Uterus (tissue), 4 donors: ENCODE measurements around the gene IPO4. TPM values are rescaled to one million over a fixed set of nuclear protein-coding genes. Genes with fewer than 3 reads are reported as not detected.
"Not testable (repeated sequence)": the region's sequence is repeated elsewhere in the genome, so short reads cannot be mapped to it uniquely, and the experiment has no call there.

Source experiments
- DNase-seq, 2 donors: peaks; one replicate each; pipeline ENCODE4 v3.0.0-alpha.2; 2019 to 2020
- H3K27ac ChIP-seq, 2 donors: fragments of 200-600 bp; sonication (generic); 1 replicate in 1 of 2; 2 replicates in 1 of 2; pipeline ENCODE4 v1.5.1; 2016 to 2018
- H3K27me3 ChIP-seq, 2 donors: fragments of 200-600 bp; sonication (generic); one replicate each; pipeline ENCODE4 v1.5.1; 2018 to 2019; ENCODE audit warnings: control low read depth in 1 of 2
- H3K36me3 ChIP-seq, 2 donors: fragments of 200-600 bp; sonication (generic); one replicate each; pipeline ENCODE4 v1.5.1; 2019; ENCODE audit warnings: control low read depth in 1 of 2
- H3K4me1 ChIP-seq, 2 donors: fragments of 200-600 bp; sonication (generic); one replicate each; pipeline ENCODE4 v1.5.1; 2018 to 2019; ENCODE audit warnings: control low read depth in 1 of 2
- H3K4me3 ChIP-seq, 2 donors: fragments of 200-600 bp; sonication (generic); 1 replicate in 1 of 2; 2 replicates in 1 of 2; pipeline ENCODE4 v1.5.1; 2018 to 2019; ENCODE audit warnings: mild to moderate bottlenecking in 1 of 2
- H3K9me3 ChIP-seq, 2 donors: fragments of 200-600 bp; sonication (generic); one replicate each; pipeline ENCODE4 v1.5.1; 2019; ENCODE audit warnings: control low read depth in 1 of 2
- POLR2A ChIP-seq, 2 donors: fragments of 450-650 bp; IDR thresholded peaks; one replicate each; pipeline ENCODE4 v1.6.1; 2016; ENCODE audit warnings: antibody characterized with exemption in 2 of 2, mild to moderate bottlenecking in 1 of 2, moderate library complexity in 1 of 2
- intact Hi-C: fragments of 100-400 bp; cut with DNase I; formaldehyde crosslinking; loops from one replicate; pipeline ENCODE4 v1.15.1; 2023; ENCODE audit warnings: low total_unique reads
- total RNA-seq, 4 donors: library from RNA; depleted of rRNA in 3 of 4; stranded (reverse); fragments of >200 nt in 3 of 4; gene quantifications; one replicate each; pipeline versions ENCODE4 v1.1.0 to v1.2.4, GENCODE V29; 2014 to 2023
- TF ChIP-seq, protein P1 (sequence below), 4 experiments: fragments of 200-600 bp in 2 of 4; fragments of 450-650 bp in 2 of 4; sonication (generic) in 2 of 4; IDR thresholded peaks; one replicate each; pipeline ENCODE4 v1.5.1; 2016 to 2019; ENCODE audit warnings: antibody characterized with exemption in 4 of 4, mild to moderate bottlenecking in 2 of 4, moderate library complexity in 1 of 4
- donor health status: DM: yes; HTN: yes; CAD: no.

Gene IPO4
- total RNA-seq, 4 donors from 2014 or later, result 3.1 to 33.7 (median 29.6) TPM

DNA sequence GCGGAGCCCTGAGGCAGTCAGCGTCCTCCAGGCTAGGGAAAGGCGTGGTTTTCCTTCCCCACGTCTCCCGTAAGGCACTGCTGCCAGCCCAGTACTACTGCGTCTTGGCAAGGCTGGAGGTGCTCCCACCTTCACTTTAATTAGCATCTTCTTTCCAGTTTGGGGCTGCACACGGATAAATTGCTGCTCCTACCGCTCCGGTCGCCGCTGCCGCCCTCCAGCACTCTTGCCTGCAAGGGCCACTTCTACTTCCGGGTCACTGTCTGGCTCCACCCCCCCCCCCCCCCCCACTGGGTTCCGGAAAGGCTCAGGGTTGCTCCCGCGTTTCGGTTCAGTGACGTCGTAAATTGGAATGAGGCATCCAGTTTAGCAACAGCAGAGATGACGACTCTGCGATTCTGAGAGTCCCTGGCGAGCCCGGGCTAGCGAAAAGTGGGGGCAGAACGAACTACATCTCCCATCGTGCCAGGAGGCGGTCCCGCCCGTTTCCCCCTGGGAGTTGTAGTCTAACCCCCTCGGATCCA lies 43.6 kb upstream of the IPO4 start, which contains the start of gene NEDD8:
Gene NEDD8, minus strand, starts transcription at position 247 of the 524 bp plus-strand sequence. Its CDS starts 100 bp downstream, at position 147.
- Histone ChIP-seq H3K4me3 (peak within 1 kb of the TSS; percentile 66 to 97), H3K4me1 (peaks cover 0 to 10% of the 10 kb centered on the region in 2 donors), H3K27ac (peak within 1 kb of the TSS; percentile 83 to 84), H3K27me3 (no peaks in the 10 kb centered on the region), H3K9me3 (no peaks in the 10 kb centered on the region), H3K36me3 (no peaks in the 10 kb centered on the region)
- intact Hi-C loops, result loop anchor here (10.0 kb wide), 1 partner anchor 203 kb away; no protein-coding TSS in a partner anchor
- TF ChIP-seq, protein P1, sequence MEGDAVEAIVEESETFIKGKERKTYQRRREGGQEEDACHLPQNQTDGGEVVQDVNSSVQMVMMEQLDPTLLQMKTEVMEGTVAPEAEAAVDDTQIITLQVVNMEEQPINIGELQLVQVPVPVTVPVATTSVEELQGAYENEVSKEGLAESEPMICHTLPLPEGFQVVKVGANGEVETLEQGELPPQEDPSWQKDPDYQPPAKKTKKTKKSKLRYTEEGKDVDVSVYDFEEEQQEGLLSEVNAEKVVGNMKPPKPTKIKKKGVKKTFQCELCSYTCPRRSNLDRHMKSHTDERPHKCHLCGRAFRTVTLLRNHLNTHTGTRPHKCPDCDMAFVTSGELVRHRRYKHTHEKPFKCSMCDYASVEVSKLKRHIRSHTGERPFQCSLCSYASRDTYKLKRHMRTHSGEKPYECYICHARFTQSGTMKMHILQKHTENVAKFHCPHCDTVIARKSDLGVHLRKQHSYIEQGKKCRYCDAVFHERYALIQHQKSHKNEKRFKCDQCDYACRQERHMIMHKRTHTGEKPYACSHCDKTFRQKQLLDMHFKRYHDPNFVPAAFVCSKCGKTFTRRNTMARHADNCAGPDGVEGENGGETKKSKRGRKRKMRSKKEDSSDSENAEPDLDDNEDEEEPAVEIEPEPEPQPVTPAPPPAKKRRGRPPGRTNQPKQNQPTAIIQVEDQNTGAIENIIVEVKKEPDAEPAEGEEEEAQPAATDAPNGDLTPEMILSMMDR (IDR thresholded peaks at IDR 0.05), result no peak
- TF ChIP-seq POLR2A (IDR thresholded peaks at IDR 0.05), result peak in 1 of 2 donors; percentile 41
- DNase-seq, result peak; percentile 95 to 96

DNA sequence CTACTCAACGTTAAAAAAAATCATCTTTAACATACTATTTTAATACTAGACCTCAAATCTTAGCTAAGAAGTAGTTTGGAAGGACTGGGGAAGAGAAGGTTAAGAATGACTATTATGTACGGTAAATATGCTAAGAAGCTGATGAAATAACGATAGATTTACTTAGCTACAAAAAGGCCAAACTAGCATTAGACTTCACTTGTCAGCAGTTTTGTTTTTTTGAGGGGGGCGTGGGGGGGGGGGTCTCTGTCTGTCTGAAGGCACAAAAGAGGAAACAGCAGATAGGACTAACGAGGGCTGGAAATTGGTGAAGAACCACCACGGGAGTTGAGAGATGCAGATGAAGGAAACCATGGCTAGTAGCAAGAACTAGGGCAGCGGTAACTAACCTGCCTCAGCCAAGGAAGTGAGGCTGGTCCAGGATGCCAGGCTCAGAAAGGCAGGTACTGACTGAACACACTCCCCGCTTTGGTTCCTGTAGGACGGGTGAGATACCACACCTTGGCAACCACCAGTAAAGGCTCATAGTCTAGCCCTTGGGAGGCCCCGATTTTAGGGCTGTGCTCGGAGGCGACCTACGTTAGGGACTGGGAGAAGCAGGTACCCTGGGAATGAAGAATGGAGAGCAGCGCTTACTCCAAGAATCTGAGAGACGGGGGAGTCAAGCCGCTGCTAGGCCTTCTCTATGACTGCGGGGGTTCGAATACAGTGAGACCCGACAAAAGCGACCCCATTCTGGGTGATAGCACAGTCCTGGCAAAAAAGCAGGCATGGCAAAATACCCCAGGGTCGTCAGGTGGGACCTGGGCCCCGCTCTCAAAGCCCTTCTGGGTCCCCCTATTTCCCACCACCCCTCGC lies 42.9 kb upstream of the IPO4 start:
- Histone ChIP-seq H3K9me3 (no peaks in the 10 kb centered on the region), H3K4me1 (peaks cover 0 to 10% of the 10 kb centered on the region in 2 donors), H3K36me3 (no peaks in the 10 kb centered on the region), H3K27me3 (no peaks in the 10 kb centered on the region), H3K27ac (peak overlapping the region; percentile 83 to 84), H3K4me3 (peak overlapping the region; percentile 66 to 97)
- no peak for DNase-seq
- no peak for TF ChIP-seq POLR2A (IDR thresholded peaks at IDR 0.05)
- TF ChIP-seq, protein P1 (IDR thresholded peaks at IDR 0.05), result no peak
- intact Hi-C loops, result loop anchor here (10.0 kb wide), 1 partner anchor 203 kb away; no protein-coding TSS in a partner anchor

DNA sequence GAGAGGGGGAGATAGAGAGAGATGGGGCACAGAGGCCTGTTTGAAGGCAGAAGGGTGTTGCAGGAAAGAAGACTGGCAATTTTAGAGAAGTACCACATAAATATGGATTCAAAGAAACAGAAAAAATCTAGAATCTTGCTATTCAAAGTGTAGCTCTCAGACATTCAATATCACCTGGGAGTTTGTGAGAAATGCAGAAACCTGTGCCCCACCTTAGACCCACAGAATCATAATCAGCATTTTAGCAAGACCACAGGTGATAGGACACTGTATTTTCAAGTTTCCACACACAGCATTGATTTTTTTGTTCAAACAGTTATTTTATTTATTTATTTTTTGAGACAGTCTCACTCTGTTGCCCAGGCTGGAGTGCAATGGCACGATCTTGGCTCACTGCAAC lies 40.3 kb upstream of the IPO4 start:
- H3K9me3 ChIP-seq, result no peaks in the 10 kb centered on the region
- intact Hi-C loops, result no loop called here
- no peak for TF ChIP-seq POLR2A (IDR thresholded peaks at IDR 0.05)
- TF ChIP-seq, protein P1 (IDR thresholded peaks at IDR 0.05), result no peak
- H3K27ac ChIP-seq, result no peak overlapping the region
- no peak for DNase-seq
- H3K4me1 ChIP-seq, result peaks cover 0 to 10% of the 10 kb centered on the region in 2 donors
- H3K4me3 ChIP-seq, result no peak overlapping the region
- no peaks in the 10 kb centered on the region for H3K36me3 ChIP-seq
- no peaks in the 10 kb centered on the region for H3K27me3 ChIP-seq

DNA sequence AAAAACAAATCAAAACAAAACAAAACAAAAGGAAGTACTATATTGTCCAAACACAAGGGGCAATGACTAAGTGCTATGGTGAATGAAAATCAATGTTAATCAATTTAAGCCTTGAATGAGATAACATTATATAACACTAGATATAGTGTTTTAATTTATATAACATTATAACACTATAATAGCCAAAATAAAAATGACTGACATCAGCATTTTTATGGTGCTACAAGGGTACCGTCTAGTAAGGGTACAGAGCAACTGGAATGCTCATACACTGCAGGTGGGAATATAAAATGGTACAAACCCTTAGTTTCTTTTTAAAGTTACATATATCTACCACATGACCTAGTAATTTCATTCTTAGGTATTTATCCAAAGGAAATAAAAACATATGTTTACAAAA lies 37.9 kb upstream of the IPO4 start:
- Histone ChIP-seq H3K4me1 (peaks cover 0 to 2% of the 10 kb centered on the region in 2 donors), H3K4me3 (no peak overlapping the region), H3K27ac (no peak overlapping the region), H3K27me3 (no peaks in the 10 kb centered on the region), H3K36me3 (no peaks in the 10 kb centered on the region), H3K9me3 (no peaks in the 10 kb centered on the region)
- TF ChIP-seq, protein P1 (IDR thresholded peaks at IDR 0.05), result no peak
- TF ChIP-seq POLR2A (IDR thresholded peaks at IDR 0.05), result no peak
- DNase-seq, result no peak
- intact Hi-C loops, result no loop called here

DNA sequence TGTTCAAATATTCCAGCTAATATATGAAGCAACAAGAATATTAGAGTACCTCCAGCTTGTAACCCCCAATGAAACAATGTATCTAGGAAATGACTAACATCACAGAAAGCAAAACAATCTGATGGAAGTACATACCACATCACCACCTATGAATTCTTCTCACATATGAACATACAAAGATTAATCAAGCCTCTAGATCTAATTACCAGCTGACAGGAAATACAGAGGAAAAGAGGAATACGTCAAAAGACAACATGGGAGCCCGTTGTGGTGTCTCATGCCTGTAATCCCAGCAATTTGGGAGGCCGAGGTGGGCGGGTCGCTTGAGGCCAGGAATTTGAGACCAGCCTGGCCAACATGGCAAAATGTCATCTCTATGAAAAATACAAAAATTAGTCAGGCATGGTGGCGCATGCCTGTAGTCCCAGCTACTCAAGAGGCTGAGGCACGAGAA lies 36.0 kb upstream of the IPO4 start:
- Histone ChIP-seq H3K4me1 (no peaks in the 10 kb centered on the region), H3K36me3 (no peaks in the 10 kb centered on the region), H3K27me3 (no peaks in the 10 kb centered on the region), H3K9me3 (no peaks in the 10 kb centered on the region), H3K27ac (no peak overlapping the region), H3K4me3 (no peak overlapping the region)
- no peak for DNase-seq
- intact Hi-C loops, result no loop called here
- TF ChIP-seq, protein P1 (IDR thresholded peaks at IDR 0.05), result no peak
- no peak for TF ChIP-seq POLR2A (IDR thresholded peaks at IDR 0.05)

DNA sequence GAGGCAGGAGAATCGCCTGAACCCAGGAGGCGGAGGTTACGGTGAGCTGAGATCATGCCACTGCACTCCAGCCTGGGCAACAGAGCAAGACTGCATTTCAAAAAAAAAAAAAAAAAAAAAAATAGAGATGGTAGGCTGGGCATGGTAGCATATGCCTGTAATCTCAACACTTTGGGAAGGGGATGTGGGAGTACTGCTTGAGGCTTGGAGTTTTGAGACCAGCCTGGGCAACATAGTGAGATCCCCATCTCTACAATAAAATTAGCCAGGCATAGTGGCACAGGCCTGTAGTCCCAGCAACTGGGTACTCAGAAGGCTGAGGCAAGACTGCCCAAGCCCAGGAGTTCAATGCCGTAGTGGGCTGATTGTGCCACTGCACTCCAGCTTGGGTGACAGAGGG lies 34.4 kb upstream of the IPO4 start:
- H3K4me1 ChIP-seq, intact Hi-C loops, DNase-seq, H3K9me3 ChIP-seq, H3K27me3 ChIP-seq, H3K4me3 ChIP-seq, H3K27ac ChIP-seq, H3K36me3 ChIP-seq: not testable (repeated sequence)
